Stimulated activated CD4-positive, alpha-beta T cell treated with anti-CD3 and anti-CD28 coated beads, Interleukin-12 subunit alpha, Interleukin-12 subunit beta, amount 100 ng/mL, for 4 hours (primary cell): ENCODE data around the gene CDCA7.
A peak's percentile ranks its signal among the peaks of the same experiment; 100 is the strongest.
"Not testable (repeated sequence)": the region's sequence is repeated elsewhere in the genome, so short reads cannot be mapped to it uniquely, and the experiment has no call there.

ENCODE experiments used
- DNase-seq: peaks from one replicate; pipeline ENCODE4 v3.0.0-alpha.2; 2020

The CDCA7 gene

DNA sequence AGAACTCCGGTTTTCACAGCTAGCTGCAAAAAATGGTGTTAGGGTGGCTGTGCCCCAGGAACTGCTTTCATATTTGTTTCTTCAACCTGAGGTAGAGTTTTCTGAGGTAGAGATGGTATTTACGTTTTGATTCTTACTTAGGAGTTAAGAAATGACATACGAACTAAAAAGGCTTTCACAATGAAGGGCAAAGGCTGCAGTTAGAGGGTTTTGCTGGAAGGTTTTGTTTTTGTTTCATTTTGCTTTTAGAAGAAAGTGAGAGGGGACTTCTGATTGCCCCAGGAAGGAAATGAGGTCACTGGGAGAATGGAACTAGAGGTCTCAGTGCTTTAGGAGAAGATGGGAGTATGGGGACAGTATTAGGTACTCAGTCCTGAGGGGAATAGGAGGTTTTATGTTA lies 15.5 kb downstream of the CDCA7 start:
- no peak for DNase-seq

DNA sequence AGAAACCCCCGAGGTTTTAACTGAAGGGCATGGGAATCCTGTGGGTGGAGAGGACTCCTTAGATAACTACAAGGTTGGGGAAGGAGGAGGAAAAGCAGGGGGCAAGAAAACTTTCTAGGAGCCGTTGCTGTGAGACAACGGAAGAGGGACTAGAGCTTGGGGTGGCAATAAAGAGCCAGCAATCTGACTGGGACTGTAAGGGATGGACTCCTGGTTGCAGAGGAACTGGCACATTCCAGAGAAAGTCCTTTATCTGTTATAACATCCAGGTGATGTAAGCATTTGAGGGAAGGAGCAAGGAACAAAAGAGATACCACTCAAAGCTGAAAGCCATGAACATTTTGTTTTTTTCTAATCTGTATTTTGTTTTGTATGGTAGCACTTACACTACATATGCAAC lies 16.4 kb downstream of the CDCA7 start:
- no peak for DNase-seq

DNA sequence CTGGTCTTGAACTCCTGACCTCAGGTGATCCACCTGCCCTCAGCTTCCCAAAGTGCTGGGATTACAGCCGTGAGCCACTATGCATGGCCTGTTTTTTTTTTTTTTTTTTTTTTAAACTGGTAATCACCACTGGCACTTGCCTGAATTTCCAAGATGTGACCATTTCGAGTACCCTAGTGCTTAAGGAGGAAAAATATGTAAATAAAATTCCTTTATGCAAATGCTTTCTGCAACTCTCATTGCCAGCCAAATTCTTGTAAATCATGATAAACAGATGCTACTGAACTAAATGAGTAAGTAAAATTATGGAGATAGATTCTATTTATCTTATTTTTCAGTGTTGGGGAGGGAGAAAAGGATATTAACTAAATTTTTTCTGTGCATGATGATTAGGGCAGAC lies 18.6 kb downstream of the CDCA7 start:
- no peak for DNase-seq

DNA sequence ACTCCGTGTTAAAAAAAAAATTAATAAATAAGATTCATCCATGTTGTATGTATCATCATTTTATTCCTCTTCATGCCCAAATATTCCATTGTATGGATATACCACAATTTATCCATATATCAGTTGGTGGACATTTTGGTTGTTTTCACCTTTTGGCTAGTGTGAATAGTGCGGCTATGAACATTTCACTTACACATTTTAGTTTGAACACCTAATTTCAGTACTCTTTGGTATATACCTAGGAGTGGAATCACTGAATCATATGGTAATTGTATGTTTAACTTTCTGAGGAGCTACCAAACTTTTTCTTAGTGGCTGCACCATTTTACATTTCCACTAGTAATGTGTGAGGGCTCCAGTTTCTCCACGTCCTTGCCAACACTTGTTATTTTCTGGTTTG lies 20.0 kb downstream of the CDCA7 start:
- DNase-seq: no peak

DNA sequence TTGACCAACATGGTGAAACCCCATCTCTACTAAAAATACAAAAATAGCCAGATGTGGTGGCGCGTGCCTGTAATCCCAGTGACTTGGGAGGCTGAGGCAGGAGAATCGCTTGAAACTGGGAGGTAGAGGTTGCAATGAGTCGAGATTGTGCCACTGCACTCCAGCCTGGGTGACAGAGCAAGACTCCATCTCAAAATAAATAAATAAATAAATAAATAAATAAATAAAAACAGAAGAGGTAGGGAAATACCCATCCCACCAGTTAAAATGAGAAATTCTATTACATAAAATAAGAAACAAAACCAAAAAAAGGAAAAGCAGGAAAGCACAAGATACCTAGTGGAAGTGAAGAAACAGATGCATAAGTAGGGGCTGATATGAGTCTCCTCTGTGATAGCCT lies 30.9 kb downstream of the CDCA7 start:
- DNase-seq: not testable (repeated sequence)

DNA sequence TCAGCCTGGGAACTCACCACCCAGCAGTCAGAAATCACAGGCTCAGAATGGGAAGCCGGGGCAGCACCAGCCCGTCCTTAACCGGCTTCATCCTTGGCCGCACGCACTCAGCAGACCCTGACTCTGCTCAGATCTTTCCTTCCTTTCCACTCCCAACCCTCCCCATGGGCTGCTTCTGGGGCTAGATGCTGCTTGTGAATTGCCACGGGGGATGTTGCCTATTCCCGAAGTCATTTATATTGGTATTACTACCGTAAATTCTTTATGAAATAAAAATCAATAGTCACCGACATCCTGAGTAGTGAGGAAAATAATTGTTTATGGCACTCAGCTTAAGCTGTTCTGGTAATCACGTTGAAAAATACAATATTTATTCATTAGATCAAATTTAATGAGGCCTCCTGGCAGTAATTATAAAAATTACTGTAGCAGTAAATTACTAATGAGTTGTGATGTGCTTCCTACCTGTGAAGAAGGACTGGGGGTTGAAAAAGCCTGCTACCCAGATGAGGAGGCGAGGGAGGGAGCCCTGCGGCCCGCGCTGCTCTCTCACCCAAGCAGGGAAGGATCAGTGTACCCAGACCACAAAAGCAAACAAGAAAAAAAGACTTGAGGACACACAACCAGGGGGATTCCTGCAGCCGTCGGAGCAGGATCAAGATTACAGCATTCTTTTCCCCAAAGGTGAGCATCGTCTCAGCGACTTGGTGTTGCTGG lies 31.5 kb downstream of the CDCA7 start:
- no peak for DNase-seq

DNA sequence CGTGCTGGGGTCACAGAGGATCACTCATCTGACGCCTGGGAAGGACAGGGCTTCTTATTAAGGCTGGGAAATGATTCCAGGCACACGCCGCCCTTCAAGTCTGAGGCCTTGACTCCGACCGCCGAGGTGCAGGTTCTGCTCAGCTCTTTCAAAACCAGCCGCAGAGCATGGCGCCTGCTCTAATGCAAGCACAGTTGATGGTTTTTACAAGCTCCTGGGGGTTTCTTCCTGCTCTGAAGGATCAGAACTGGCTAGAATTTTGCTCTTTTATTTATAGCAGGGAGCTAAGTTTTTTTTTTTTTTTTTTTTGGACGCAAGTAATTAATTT lies 32.0 kb downstream of the CDCA7 start:
- DNase-seq: no peak

DNA sequence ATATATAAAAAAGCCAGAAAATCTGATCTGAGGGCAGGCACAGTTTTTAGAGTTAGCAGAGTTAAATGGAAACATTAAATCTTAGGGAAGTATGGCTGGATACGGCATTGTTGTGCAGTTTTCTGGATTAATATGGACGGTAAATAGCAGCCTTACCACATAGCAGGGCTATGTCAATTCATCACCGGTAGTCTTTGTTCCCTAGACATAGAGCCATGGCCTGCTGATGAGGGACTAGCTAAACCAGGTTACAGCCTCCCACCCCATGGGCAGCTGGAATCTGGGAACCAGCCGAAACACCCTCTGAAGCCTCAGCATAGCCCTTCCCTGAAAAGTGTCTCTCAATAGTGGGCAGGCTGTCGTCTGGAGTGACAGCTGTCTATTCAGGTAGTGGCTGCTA lies 32.4 kb downstream of the CDCA7 start:
- DNase-seq: no peak

DNA sequence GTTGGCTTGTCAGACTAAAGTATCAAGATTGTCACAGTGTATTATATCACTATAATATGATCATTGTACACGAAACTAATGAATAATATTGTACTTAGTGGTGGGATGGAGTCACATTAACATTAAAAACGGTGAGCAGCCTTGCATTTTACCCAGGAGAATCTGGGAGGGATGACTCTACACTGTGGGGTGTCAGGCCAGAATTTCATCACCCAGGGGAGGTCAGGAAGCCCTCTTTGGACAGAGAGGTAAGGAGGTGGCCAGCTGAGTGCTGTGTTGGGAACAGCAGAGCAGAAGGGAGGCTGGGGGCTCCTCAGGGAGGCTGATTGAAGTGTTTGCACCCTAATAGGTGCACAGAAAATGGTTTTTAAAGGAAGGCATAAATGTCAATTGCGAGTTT lies 33.0 kb downstream of the CDCA7 start:
- DNase-seq: no peak

DNA sequence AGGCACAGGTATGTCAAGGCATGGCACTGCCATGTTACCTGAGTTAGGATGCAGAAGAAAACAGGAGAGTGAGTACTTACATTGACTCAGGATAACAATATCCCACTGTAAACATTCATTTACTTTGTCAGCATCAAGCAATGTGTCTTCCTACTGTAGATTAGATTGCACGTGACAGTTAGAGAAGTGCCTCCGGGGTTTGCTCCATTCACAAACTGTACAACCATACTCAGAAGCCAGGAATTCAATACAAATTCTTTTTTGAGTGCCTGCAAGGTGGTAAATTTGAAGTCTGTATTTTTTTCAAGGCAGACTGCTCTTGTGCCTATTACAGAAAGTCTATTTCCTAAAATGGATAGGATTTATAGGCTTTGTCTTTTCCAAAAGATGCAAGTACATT lies 34.1 kb downstream of the CDCA7 start:
- DNase-seq: no peak

DNA sequence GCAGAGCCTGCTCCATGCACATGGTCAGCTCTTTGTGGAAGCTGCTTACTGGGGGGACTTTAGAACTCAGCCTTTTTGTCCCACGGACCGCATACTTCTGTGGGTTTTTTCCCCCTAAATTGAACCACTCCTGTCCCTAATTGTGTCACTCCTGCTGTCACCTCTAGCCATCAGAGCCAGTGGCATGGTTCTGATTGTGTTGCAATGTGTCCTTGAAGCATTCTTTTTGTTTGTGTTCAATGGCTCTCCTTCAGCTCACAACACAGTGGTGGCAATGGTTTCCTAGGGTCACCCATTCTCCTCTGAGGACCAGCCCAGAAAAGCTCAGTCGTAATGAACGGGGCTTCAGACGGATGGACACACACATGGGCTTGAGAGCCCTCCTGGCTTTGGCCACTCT lies 35.4 kb downstream of the CDCA7 start:
- DNase-seq: no peak

DNA sequence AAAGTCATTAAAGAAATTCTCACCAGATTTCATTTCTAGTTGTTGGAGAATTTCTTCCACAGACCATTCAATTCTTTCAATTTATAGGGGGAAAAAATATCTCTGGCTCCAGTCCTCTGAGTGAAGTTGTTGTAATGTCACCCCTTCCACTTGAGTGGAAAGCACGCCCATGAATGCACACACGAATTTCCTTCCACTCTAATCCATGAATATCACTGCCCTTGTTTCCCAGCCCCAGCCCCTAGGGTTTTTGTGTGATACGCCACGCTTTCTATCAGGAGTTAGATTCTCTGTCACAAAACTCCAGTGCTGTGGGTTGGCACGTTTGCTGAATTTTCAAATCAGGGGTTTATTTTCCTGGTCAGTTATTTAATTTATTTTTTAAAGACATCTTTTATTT lies 38.1 kb downstream of the CDCA7 start:
- no peak for DNase-seq

DNA sequence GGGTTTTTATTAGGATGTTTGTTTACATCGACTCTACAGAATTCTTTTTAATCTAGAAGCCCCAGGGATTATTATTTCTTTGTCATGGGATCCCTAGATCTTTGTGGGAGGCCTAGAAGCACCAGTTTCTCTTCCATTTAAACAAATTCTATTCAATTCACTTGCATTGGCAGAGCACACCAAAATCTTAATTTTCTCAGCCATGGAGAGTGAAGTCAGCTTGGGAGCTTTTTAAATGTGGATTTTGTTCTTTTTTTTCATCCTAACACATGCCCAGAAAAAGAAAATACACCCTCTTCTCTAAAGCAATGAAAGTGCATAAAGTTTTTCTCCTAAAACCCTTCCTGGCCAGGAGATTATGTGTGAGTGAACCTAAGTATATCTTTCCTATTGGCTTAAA lies 38.5 kb downstream of the CDCA7 start:
- DNase-seq: no peak

DNA sequence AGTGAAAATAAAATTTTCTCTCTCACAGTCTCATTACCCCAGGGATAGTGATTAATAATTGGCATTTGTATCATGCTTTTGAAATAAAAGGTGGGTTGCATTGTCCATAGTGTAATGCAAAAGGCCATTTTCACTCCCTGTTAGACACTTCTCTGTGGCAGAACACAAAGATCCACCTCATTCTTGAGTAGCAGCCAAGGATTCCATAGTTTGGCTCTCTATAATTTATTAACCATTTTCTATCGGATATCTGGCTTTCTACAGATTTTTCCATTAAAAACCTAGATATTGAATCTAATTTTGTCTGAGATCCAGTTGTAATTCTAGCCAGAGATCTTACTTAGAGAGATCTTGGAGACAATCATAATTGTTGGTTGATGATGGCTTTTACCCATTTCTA lies 39.0 kb downstream of the CDCA7 start:
- DNase-seq: no peak

DNA sequence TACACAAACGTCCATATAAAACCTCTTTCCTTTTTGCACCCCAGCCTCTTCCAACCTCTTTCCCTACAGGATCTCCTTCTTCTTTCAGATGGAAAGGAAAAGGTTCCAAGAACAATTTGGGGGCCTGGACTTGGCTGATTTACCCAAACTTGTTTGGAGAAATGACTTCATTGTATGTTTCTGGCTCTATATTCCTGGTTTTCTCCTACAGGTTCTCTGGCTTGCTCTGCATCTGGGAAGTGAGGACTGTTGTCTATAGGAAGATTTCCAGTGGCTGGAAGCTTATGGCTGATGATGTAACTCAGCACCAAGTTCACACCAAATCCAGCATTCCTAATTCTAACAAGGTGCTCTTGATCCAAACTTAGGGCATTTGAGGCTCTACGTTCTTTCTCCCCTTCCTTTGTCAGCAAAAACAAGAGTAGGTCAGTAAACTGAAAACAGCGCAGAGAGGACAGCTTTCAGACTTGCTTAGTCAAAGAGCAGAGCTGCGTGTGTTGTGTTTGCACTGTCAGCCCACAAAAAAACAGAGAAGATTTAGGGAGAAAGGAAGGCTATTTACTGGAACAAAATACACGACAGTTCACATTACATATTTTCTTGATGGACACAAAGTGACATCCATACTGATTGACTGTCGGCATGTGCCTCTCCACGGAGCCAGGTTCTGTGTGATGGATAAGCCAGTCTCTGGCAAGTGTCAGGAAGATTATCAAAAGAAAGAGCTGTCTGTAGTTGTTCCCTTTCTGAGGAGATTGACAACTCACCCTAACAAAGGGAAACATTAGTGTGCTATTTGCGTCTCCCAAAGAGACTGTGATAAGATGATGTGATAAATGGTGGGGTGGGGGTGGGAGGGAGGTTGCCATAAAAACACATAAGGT lies 39.7 kb downstream of the CDCA7 start:
- DNase-seq: no peak

DNA sequence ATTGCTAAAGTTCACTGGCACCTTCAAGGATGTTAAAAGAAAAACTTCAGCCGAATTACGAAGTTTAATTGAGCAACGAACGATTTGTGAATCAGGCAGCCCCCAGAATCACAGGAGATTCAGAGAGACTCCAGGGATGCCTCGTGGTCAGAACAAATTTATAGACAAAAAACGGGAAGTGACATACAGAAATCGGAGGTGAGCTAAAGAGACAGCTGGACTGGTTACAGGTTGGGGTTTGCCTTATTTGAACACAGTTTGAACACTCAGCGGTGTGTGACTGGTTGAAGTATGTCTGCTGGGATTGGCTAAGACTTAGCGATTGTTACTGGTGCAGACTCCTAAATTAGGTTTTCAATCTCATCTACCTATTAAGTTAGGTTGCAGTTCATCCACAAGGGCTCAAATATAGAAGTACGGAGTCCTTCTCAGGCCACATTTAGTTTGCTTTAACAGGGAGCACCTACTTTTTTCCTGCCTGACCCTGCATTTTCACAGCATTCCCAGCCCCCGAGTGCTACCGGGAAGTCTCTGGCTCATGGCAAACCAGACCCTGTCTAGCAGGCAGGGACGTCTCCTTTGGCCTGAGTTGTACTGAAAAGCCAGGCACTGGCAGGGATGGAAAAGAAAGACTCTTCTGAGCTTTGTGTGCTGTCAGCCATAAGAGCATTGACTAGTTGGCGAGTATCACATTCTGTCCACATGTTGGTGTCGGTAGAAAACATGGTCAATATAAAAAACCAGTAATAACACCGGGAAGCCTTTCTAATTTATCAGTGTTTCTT lies 41.1 kb downstream of the CDCA7 start:
- DNase-seq: no peak

DNA sequence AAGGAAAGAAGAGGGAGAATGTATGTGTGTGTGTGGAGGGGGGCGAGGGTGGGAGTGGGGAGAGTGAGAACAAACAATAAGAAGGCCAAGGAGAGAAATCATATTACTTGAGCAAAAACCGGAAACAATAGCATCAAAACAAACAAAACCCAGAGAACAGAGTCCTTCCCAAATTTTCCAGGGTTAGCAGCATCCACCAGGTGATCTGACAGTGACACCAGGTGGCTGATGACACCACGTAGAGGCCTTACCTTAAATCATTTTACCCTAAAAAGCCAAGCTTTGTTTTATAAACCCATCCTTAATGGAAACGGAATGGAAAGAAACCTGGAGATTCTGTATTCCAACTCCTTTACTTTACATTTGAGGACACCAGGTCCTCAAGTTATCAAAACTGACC lies 42.9 kb downstream of the CDCA7 start:
- no peak for DNase-seq

DNA sequence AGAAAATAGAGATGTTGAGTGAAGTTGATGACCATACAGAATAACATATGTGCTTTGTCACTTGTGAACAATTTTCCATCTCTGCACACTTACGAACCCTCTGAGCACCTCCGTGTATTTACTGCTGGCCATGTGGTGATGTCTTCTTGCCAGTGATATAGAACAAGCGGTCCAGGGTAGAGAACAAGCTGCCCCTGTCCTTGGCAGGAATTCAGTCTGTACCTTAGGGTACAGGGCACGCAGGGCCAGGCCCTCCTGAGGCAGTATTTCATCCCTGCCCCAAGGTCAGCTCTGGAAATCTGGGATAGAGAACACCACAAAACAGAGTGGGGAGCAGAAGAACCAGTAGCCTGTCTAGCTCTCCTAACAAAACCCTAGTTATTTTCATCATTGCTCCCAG lies 44.6 kb downstream of the CDCA7 start:
- DNase-seq: no peak

DNA sequence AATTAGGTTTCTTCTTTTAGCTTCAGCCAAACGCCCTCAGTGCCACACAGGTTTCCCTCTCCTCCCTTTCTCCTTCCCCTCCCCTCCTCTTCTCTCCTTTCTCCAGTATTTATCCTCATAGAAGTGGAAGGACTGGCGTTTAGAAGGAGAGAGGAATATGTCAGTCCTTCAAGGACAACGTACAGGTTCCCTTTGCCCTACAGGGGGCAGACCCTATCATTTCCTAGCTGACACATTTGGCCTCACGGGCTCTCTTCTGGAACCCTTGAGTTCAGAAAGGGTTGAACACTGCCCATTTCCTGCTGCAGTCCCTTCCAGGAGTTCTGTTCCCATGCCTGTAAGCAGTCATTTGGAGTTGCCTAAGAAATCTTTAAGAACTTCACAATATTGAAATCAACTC lies 46.1 kb downstream of the CDCA7 start:
- DNase-seq: no peak

DNA sequence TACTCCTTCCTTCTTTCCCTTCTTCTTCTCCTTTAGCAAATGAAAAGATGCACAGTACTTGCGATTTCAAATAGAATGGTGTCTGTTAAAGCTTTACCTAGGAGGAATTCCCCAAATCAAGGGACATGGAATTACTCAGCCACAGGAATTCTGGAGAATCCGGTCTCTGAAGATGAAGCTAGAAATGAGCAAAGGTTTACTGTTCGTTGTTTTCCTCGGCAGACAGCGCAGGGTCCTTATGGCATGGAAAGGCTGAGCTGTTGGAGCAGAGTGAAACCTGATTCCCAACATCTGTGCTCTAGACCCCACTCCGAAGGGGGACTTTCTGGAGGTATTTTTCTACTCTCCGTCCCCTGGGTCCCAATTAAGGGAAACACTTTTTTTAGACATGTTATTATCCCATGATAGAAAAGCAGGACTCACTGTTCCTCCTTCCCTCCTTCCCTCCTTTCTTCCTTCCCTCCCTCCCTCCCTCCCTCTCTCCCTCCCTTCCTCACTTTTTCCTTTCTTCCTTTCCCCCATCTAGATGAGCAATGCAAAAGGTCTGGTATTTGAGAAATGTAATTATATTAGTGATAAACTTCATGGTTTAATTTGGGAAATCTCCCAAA lies 47.1 kb downstream of the CDCA7 start:
- no peak for DNase-seq

DNA sequence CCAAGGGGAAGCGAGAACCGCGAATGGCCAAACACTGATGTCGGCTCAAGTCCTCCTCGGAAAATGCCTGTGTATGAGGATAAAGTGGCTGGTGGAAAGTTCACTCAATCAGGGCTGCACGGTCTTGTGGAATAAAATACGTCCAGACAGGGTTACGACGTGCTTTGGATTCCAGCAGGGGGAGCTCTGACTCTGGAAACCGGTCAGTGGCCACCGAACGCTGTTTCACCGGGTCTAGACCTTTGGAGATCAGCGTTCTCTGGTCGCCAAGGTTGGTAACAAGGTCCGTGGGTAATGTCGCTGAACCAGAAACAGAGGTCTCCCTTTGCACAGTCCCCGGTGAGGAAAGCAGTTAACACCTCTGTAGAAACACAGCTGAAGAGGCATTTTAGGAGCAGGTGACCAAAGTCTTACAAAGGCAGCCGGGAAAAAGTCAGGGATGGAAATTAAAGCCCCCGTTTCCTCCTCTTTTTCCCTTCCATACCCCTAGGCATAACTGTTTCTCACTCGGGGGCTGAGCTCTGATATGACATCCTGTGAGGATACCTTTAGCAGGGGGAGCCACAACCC lies 47.8 kb downstream of the CDCA7 start:
- peak; percentile 67 for DNase-seq

DNA sequence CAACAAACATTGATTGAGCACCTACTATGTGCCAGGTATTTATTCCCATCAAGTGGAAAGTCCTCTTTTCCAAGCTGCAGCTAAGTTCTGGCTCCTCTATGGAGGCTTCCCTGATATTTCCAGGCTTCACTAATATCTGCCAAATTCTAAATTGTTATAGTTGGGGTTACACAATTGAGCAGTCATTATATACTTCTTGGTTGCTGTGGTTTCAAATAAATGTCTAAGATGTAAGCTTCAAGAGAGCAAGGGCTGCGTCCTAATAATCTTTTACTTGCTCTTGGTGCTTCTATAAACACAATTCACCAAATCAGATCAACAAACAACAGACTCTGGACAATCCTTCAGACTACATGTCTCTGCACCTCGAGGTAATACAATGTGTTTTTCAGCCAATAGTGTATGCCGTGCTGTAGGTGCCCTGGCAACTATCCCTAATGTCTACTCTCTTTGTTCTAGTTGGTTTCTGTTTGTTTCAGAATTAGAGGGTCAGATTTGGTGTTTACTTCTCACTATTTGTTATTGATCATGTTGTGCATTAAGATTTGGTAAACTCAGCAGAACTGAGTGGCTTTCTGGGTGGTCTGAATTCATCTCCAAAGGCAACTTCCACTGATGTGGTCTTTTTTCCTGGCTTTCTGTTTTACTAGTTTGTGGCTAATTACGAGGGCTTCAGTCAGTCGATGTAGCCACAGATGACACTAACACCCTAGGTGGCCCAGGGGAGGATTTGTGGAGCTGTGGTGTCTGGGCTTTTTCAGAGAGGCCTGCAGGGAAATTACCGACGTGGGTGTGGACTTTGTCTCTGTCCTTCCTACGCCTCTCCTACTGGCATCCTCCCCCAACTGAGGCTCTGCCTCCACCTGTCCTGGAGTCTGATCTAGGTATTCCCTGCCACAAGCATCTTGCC lies 50.4 kb downstream of the CDCA7 start:
- no peak for DNase-seq
